Measurements from ENCODE around the gene BLVRB. TPM values are rescaled to one million over a fixed set of nuclear protein-coding genes. Genes with fewer than 3 reads are reported as not detected.

The BLVRB gene
- total RNA-seq, 4 donors from 2014 or later = 51.5 to 206 (median 115) TPM

DNA sequence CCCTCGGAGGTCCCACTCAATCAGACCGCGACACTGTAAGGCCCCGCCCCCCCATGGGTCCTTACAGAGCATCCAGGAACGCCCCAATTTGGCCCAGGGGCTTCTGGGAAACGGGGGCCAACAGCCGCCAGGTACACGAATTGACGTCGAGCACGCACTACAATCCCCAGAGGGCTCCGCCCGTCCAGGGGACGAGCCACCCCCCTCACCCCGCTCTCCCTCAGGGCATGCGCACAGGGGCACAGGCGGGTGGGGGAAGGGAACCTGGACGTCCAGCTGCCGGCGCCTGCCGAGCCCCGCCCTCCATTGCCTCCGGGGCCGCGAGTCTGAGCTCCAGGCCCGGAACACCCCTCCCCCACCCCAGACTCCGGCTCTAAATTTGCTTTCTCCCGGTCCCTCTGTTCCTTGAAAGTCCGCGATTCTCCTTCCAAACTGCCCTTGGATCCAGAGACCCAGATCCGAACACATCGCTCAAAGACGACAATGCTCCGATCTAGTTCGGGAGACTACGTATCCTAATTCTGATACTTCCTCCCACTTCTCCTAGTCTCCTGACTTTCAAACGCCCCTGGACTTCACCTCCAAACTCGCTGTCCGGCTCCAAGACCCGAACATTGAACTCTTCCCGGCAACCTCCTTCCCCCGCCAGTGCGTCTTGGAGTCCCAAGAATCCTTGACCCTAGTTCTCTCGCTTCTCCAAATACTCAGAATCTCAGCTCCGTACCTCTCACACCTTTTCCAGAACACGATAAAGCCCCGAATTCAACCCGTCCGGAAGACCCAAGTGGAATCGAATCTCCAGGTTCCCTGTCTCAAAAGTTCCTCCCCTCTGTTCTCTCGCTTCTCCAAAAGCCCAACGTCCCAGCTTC is 22.2 kb downstream of the BLVRB start:
- H3K4me3 ChIP-seq = peak overlapping the region; percentile 74 to 94
- peak; percentile 73 to 81 for TF ChIP-seq POLR2A (IDR thresholded peaks at IDR 0.05)
- TF ChIP-seq, protein P1, sequence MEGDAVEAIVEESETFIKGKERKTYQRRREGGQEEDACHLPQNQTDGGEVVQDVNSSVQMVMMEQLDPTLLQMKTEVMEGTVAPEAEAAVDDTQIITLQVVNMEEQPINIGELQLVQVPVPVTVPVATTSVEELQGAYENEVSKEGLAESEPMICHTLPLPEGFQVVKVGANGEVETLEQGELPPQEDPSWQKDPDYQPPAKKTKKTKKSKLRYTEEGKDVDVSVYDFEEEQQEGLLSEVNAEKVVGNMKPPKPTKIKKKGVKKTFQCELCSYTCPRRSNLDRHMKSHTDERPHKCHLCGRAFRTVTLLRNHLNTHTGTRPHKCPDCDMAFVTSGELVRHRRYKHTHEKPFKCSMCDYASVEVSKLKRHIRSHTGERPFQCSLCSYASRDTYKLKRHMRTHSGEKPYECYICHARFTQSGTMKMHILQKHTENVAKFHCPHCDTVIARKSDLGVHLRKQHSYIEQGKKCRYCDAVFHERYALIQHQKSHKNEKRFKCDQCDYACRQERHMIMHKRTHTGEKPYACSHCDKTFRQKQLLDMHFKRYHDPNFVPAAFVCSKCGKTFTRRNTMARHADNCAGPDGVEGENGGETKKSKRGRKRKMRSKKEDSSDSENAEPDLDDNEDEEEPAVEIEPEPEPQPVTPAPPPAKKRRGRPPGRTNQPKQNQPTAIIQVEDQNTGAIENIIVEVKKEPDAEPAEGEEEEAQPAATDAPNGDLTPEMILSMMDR (IDR thresholded peaks at IDR 0.05) = no peak
- DNase-seq = peak; percentile 100
- H3K36me3 ChIP-seq = no peaks in the 10 kb centered on the region
- no peaks in the 10 kb centered on the region for H3K27me3 ChIP-seq
- intact Hi-C loops (cut with DNase I; ENCODE audit: low total_unique reads) = no loop called here
- no peaks in the 10 kb centered on the region for H3K9me3 ChIP-seq
- H3K27ac ChIP-seq = peak overlapping the region; percentile 95 to 98
- peaks cover 0 to 6% of the 10 kb centered on the region in 2 donors for H3K4me1 ChIP-seq

DNA sequence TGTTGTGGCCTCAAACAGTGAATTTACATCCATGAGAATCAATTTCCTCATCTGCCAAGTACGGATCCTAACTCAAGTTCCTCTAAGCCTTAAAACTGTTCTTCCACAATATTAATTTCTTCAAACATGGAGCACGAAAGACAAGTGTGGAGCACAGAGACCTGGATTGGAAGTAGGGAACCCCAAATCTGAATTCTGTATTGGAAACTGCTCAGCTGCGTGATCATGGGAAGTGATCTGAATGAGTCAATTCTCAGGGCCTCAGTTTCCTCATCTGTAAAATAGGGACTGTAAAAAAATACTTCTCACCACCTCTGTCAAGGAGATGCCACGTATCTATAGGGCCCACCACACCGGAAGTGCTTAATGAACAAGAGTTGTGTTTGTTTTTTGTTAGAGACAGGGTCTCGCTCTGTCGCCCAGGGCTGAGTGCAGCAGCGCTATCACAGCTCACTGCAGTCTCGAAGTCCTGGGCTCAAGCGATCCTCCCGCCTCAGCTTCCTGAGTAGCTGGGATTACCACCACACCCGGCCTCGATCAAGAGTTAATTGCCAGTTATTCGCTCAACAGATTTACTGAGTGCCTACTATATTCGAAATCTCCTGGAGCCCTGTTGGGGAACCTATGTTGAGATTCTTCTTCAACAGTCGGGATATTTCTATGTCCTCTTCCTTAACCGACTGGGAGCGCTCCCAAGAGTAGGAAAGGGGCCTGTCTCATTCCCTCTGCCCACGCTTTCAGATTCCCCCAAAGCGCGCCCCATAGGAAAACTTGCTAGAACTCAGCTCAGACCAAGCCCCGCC is 23.0 kb downstream of the BLVRB start:
- Histone ChIP-seq H3K27ac (peak overlapping the region; percentile 95 to 98), H3K36me3 (no peaks in the 10 kb centered on the region), H3K4me3 (peak overlapping the region; percentile 31 to 94), H3K4me1 (peaks cover 0 to 6% of the 10 kb centered on the region in 2 donors), H3K27me3 (no peaks in the 10 kb centered on the region), H3K9me3 (no peaks in the 10 kb centered on the region)
- TF ChIP-seq POLR2A (IDR thresholded peaks at IDR 0.05) = no peak
- TF ChIP-seq, protein P1 (IDR thresholded peaks at IDR 0.05) = no peak
- intact Hi-C loops (cut with DNase I; ENCODE audit: low total_unique reads) = no loop called here
- DNase-seq = no peak

DNA sequence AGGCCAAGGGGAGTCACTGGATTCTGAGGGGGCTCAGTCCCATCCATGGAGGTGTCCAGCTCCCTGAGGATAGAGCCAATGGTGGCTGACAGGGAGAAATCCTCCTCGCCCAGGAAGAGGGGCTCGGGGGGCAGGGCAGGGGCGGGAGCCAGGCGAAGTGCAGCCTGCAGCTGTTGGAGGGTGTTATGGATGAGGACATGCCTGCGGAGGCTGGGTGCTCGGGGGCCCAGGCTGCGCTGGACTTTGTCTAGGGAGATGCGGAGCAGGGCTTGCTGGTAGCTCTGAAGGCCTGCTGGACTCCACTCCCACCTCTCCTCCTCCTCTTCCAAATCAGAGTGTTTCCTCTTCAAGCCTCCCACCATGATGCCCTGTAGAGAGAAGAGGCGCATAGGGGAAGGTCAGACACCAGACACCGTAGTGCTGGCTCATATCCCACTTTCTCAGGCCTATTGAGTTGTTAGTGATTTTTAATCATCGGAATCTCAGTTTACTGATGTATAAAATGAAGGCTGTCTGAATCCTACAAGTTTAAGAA is 23.8 kb downstream of the BLVRB start:
- Histone ChIP-seq H3K4me1 (peaks cover 0 to 6% of the 10 kb centered on the region in 2 donors), H3K36me3 (no peaks in the 10 kb centered on the region), H3K4me3 (no peak overlapping the region), H3K27me3 (no peaks in the 10 kb centered on the region), H3K9me3 (no peaks in the 10 kb centered on the region), H3K27ac (peak overlapping the region; percentile 95 to 98)
- TF ChIP-seq POLR2A (IDR thresholded peaks at IDR 0.05) = no peak
- TF ChIP-seq, protein P1 (IDR thresholded peaks at IDR 0.05) = no peak
- intact Hi-C loops (cut with DNase I; ENCODE audit: low total_unique reads) = no loop called here
- no peak for DNase-seq

DNA sequence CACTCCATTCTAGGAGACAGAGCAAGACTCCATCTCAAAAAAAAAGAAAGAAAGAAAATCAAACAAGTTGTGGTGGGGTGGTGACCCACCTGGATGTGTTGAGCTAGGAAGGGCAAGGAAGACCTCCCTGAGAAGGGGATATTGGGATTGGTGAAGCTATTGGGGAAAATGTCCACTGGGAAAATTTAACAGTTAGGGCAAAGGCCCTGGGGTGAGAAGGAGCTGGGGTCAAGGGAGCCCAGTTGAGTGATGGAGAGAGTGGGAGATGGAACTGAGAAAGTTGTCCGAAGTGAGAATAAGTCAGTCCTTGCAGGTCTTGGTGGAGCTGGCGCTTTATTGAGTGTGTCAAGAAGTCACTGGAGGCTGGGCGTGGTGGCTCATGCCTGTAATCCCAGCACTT is 27.3 kb downstream of the BLVRB start:
- intact Hi-C loops (cut with DNase I; ENCODE audit: low total_unique reads) = no loop called here
- H3K27ac ChIP-seq = no peak overlapping the region
- no peak overlapping the region for H3K4me3 ChIP-seq
- H3K27me3 ChIP-seq = no peaks in the 10 kb centered on the region
- H3K9me3 ChIP-seq = no peaks in the 10 kb centered on the region
- H3K4me1 ChIP-seq = peaks cover 0 to 9% of the 10 kb centered on the region in 2 donors
- TF ChIP-seq POLR2A (IDR thresholded peaks at IDR 0.05) = no peak
- TF ChIP-seq, protein P1 (IDR thresholded peaks at IDR 0.05) = no peak
- DNase-seq = no peak
- no peaks in the 10 kb centered on the region for H3K36me3 ChIP-seq

Data from uterus (tissue), 4 donors.